Activated naive CD4-positive, alpha-beta T cell treated with anti-CD3 and anti-CD28 coated beads for 36 hours (primary cell): ENCODE results near the gene MAN1C1. TPM values are rescaled to one million over a fixed set of nuclear protein-coding genes. Genes with fewer than 3 reads are reported as not detected.

Experiments used
- CTCF ChIA-PET: fragments of 350-600 bp; sonication (Branson Sonifier 250); formaldehyde crosslinking; loops from one replicate; lab custom pipeline; 2021; ENCODE audit warnings: antibody characterized with exemption; lab: Charles Lee
- DNase-seq: peaks from one replicate; pipeline ENCODE4 v3.0.0-alpha.2; 2020
- H3K27ac Mint-ChIP-seq: one replicate; pipeline ENCODE4 v1.8.0; 2021; ENCODE audit warnings: mild to moderate bottlenecking, mixed read lengths
- H3K27me3 Mint-ChIP-seq: one replicate; pipeline ENCODE4 v1.8.0; 2021; ENCODE audit warnings: low read depth, mixed read lengths
- H3K36me3 Mint-ChIP-seq: one replicate; pipeline ENCODE4 v1.8.0; 2021; ENCODE audit warnings: low read depth, mixed read lengths
- H3K4me1 Mint-ChIP-seq: one replicate; pipeline ENCODE4 v1.8.0; 2021; ENCODE audit warnings: low read depth, mixed read lengths
- H3K4me3 Mint-ChIP-seq: one replicate; pipeline ENCODE4 v1.8.0; 2021; ENCODE audit warnings: mild to moderate bottlenecking, moderate library complexity, mixed read lengths
- H3K9me3 Mint-ChIP-seq: one replicate; pipeline ENCODE4 v1.8.0; 2021; ENCODE audit warnings: mixed read lengths
- intact Hi-C: fragments of 100-400 bp; cut with micrococcal nuclease; formaldehyde crosslinking; loops from one replicate; pipeline ENCODE4 v1.15.1; 2023
- total RNA-seq, 2 experiments: library from RNA; stranded (reverse); gene quantifications; one replicate each; pipeline ENCODE4 v1.2.3, GENCODE V29; 2021

Gene MAN1C1
- total RNA-seq, 2 experiments from 2014 or later = 4.9 to 6.3 TPM

DNA sequence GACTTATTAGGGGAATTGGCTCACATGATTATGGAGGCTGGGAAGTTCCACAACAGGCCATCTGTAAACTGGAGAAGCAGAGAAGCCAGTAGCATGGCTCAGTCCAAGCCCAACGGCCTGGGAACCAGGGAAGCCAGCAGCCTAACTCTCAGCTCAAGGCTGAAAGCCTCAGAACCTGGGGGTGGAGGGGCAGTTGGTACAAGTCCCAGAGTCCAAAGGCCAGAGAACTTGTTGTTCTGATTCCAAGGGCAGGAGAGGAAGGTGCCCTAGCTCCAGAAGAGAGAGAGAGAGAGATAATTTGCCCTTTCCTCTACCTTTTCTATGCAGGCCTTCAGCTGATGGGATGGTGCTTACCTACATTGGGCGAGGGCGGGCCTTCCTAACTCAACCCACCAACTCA, 55.3 kb downstream of the MAN1C1 start:
- intact Hi-C loops = no loop called here
- Mint-ChIP-seq H3K36me3 (no peaks in the 10 kb centered on the region), H3K4me1 (peaks cover 82% of the 10 kb centered on the region), H3K27me3 (no peaks in the 10 kb centered on the region), H3K9me3 (peaks cover 2% of the 10 kb centered on the region), H3K27ac (no peak overlapping the region), H3K4me3 (no peak overlapping the region)
- CTCF ChIA-PET = interaction anchor here (1.9 kb wide), 1 partner anchor 53 kb away, joined by 6 read pairs; no protein-coding TSS in a partner anchor
- DNase-seq = no peak

DNA sequence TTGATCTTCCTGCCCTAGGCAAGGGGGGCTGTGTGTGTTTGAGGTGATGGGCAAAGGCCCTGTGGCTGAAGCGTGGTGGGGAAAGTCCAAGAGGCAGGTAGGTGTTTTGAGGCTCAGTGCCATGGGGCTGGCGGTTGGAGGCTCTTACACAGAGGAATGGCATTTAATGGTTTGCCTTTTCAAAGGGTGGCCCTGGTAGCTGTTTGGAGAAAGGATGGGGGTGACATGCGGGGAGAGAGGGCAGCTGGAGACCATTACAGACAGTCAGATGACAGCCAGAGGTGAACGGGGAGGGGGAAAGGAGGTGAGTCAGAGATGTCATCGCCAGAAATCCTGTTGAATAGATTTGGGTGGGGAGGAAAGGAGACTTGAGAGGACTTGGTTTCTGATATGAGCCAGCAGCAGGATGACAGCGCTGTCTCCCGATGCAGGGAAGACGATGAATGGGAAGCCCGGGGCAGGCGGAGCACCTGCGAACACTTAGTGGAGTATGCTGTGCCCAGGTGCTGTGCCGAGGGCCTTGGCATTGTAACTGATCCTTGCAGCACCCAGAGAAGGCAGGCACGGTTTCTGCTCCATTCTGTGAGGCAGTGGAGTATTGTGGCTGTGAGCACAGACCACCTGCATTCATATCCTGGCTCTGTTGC, 56.3 kb downstream of the MAN1C1 start:
- peaks cover 2% of the 10 kb centered on the region for H3K9me3 Mint-ChIP-seq
- DNase-seq = peak; percentile 43
- H3K36me3 Mint-ChIP-seq = no peaks in the 10 kb centered on the region
- no peaks in the 10 kb centered on the region for H3K27me3 Mint-ChIP-seq
- H3K4me3 Mint-ChIP-seq = peak overlapping the region; percentile 2
- CTCF ChIA-PET = interaction anchor here (1.9 kb wide), 1 partner anchor 54 kb away, joined by 6 read pairs; no protein-coding TSS in a partner anchor
- peaks cover 83% of the 10 kb centered on the region for H3K4me1 Mint-ChIP-seq
- peak overlapping the region; percentile 48 for H3K27ac Mint-ChIP-seq
- intact Hi-C loops = no loop called here

DNA sequence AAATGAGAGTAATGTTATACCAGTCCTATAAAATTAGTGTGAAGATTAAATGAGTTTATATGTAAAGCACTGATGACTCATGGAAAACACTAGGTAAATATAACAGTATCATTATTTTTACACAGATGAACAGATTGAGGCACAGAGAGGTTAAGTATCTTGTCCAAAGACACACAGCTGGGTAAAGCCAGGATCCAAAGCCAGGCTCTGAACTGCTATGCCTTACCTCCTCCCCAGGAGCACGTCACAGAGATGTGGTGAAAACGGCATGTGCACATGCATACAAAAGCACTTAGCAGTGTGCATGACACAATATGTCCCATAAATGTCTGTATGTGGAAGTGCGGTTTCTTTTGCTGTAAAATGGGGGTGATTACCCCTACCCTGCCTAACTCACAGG, 56.9 kb downstream of the MAN1C1 start:
- intact Hi-C loops = no loop called here
- CTCF ChIA-PET = interaction anchor here (1.9 kb wide), 1 partner anchor 54 kb away, joined by 6 read pairs; no protein-coding TSS in a partner anchor
- H3K27ac Mint-ChIP-seq = peak overlapping the region; percentile 5
- peak; percentile 52 for DNase-seq
- H3K36me3 Mint-ChIP-seq = no peaks in the 10 kb centered on the region
- H3K4me1 Mint-ChIP-seq = peaks cover 83% of the 10 kb centered on the region
- peaks cover 2% of the 10 kb centered on the region for H3K9me3 Mint-ChIP-seq
- no peaks in the 10 kb centered on the region for H3K27me3 Mint-ChIP-seq
- H3K4me3 Mint-ChIP-seq = no peak overlapping the region

DNA sequence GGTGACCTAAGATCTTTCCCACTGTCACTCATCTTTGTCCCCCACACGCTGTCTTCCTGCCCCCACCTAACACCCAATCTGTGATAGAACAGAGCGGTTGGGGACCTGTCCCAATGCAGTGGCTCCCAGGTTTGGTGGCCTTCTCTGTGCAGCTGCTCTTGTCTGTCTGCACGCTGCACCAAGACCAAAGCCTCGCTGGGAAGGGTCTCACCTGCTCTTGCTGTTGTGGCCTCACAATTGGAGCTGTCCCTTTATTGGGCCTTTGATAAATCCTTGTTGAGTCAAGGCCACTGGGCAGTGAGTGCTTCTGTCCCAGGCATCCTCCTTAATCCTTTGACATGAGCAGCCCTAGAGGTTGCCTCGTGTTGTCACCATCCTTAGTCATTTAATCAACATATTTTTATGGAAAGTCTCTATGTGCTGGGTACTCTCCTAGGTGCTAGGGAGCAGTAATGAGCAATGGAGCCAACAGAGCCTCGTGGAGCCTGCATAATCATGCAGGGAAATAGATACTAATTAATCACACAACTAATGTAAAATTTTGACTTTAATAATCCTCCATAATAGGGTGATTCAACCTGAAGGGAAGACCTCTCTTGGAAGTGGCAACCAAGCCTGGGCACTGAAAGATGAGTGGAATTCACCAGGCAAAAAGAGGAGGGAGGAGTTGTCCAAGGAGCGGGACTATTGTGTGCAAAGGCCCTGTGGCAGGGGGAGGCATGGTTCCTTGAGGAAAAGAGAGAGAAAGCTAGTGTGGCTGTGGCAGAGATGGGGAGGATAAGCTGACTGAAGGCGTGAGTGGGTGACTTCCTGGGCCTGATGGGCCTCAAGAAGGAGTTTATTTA, 57.6 kb downstream of the MAN1C1 start:
- CTCF ChIA-PET = interaction anchor here (0.6 to 1.5 kb wide), 3 partner anchors 55 to 127 kb away, joined by 3 to 8 read pairs (median 3); no protein-coding TSS in a partner anchor
- Mint-ChIP-seq H3K27ac (peak overlapping the region; percentile 46), H3K9me3 (peaks cover 2% of the 10 kb centered on the region), H3K27me3 (no peaks in the 10 kb centered on the region), H3K4me3 (no peak overlapping the region), H3K4me1 (peaks cover 84% of the 10 kb centered on the region), H3K36me3 (no peaks in the 10 kb centered on the region)
- DNase-seq = peak; percentile 35
- intact Hi-C loops = no loop called here

DNA sequence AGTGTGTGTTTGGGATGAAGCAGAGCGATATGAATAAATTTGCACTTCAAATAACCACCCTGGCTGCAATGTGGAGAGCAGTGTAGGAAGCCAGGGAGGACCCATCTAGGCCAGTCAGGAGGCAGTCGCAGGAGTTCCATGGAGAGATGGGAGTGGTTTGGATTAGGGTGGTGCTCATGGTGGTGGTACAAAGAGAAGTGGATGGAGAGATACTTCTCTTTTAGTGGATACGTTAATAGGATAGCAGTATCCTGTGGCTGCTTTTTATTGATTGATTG, 58.2 kb downstream of the MAN1C1 start:
- Mint-ChIP-seq H3K4me3 (no peak overlapping the region), H3K4me1 (peaks cover 84% of the 10 kb centered on the region), H3K27me3 (no peaks in the 10 kb centered on the region), H3K36me3 (no peaks in the 10 kb centered on the region), H3K9me3 (peaks cover 2% of the 10 kb centered on the region), H3K27ac (peak overlapping the region; percentile 28)
- no peak for DNase-seq
- intact Hi-C loops = loop anchor here (5.0 kb wide), 1 partner anchor 112 kb away; no protein-coding TSS in a partner anchor
- CTCF ChIA-PET = interaction anchor here (0.6 to 1.5 kb wide), 4 partner anchors 23 to 127 kb away, joined by 3 to 8 read pairs (median 3); no protein-coding TSS in a partner anchor

DNA sequence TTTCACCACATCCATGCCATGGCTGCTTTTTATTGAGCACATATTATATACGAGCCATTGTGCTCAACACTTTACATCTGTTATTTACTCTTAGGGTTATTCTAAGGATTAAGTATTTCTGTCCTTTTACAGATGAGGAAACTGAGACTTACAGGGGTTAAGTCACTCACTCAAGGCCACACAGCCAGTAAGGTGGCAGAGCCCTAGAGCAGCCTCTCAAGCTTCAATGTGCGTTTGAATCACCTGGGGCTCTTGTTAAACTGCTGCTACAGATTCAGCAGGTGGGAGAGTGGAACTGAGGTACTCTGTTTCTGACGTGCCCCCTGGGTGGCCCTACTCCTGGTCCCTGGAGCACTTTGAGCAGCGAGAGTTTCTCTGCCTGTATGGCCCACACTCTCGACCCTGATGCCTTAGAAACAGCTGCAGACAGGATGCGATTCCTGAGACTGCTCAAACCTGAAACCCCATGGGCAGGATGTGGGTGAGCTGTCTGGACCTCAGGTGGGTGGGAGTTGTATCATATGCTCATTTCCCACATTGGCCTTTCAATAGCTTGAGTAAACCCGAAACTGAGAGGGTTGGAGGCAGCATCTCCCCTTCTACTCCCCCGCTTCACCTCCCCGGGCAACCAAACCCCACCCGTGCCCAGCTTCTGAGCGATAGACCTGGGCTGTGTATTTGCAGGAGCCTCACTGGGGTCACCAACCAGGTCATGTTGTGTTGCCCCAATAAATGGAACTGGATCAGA, 59.3 kb downstream of the MAN1C1 start:
- intact Hi-C loops = loop anchor here (1.0 to 5.0 kb wide), 8 partner anchors 9 to 121 kb away; no protein-coding TSS in a partner anchor
- Mint-ChIP-seq H3K27ac (peak overlapping the region; percentile 79), H3K4me3 (peak overlapping the region; percentile 68), H3K27me3 (no peaks in the 10 kb centered on the region), H3K4me1 (peaks cover 85% of the 10 kb centered on the region), H3K36me3 (no peaks in the 10 kb centered on the region), H3K9me3 (peaks cover 2% of the 10 kb centered on the region)
- CTCF ChIA-PET = interaction anchor here (0.8 to 2.3 kb wide), 11 partner anchors 9 to 122 kb away, joined by 3 to 18 read pairs (median 6); no protein-coding TSS in a partner anchor
- peak; percentile 97 for DNase-seq

DNA sequence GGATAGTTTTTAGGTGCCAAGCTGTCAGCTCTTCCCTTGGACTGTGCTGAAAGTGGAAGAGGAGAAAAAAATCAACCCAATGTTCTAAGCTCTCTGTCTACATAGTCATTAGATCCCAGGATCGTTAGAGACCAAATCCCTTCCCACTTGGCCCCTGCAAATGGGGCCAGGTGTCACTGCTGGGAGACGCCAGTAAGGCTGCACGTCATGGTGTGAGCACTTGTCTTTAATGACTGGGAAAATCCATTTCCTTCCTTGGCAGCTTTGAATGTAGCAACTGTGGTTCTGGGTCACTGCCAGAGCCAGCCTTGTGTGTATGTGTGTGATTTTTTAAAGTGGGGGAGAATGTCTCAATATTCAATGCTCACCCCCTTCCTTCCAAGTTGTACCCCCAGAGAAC, 59.9 kb downstream of the MAN1C1 start:
- intact Hi-C loops = loop anchor here (1.0 to 5.0 kb wide), 8 partner anchors 9 to 120 kb away; no protein-coding TSS in a partner anchor
- peak; percentile 66 for DNase-seq
- CTCF ChIA-PET = interaction anchor here (0.8 to 2.3 kb wide), 10 partner anchors 10 to 122 kb away, joined by 3 to 18 read pairs (median 6); no protein-coding TSS in a partner anchor
- peak overlapping the region; percentile 68 for H3K4me3 Mint-ChIP-seq
- H3K27me3 Mint-ChIP-seq = no peaks in the 10 kb centered on the region
- H3K4me1 Mint-ChIP-seq = peaks cover 83% of the 10 kb centered on the region
- peak overlapping the region; percentile 79 for H3K27ac Mint-ChIP-seq
- peaks cover 2% of the 10 kb centered on the region for H3K9me3 Mint-ChIP-seq
- no peaks in the 10 kb centered on the region for H3K36me3 Mint-ChIP-seq

DNA sequence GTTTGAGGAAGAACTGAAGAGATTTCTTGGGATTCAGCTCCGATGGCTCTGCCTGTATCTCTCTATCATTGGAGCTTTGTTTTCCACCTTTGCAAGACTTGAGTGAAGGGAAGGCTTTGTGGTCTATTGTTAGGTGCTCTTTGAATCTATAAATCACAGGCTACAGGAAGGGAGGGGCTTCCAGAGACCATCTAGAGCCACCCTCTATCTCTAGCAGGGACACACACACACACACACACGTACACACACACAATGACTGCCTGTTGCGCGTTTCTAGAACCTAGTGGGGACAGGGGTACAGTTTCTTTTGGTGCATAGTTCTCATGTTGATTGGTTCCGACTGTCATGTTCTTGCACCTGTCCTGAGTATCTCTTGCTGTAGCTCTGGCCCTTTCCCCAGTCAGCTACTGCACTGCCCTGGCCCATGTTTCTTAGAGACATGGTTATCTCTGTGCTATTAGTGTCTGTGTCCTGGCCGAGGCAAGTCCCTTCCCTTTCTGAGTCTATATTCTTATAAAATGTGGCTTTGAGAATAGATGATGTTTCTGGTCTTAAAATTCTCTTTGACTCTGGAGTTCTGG, 60.7 kb downstream of the MAN1C1 start:
- peak overlapping the region; percentile 68 for H3K4me3 Mint-ChIP-seq
- DNase-seq = peak; percentile 43
- intact Hi-C loops = loop anchor here (2.0 to 5.0 kb wide), 2 partner anchors 115 to 120 kb away; no protein-coding TSS in a partner anchor
- H3K27me3 Mint-ChIP-seq = no peaks in the 10 kb centered on the region
- CTCF ChIA-PET = interaction anchor here (1.3 to 2.3 kb wide), 6 partner anchors 15 to 121 kb away, joined by 3 to 18 read pairs (median 9); no protein-coding TSS in a partner anchor
- no peak overlapping the region for H3K27ac Mint-ChIP-seq
- peaks cover 81% of the 10 kb centered on the region for H3K4me1 Mint-ChIP-seq
- H3K36me3 Mint-ChIP-seq = no peaks in the 10 kb centered on the region
- H3K9me3 Mint-ChIP-seq = peaks cover 2% of the 10 kb centered on the region

DNA sequence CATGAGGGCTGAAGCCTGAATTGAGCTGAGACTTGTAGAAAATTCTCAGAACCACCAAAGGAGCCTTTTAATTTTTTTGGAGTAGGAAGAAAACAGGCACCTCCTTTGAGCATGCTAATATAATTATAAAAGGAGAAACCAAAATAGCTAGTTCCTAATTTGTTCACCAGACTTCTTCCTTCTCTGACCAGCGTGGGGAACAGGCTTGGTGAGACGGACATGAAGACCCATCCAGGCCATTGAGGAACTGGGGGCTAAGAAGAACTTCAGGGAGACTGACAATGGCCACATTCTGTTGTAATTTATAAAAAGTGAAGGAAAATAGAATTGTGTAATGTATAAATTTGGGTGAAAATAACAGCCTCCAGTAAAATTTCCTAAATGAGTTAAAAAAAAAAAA, 62.6 kb downstream of the MAN1C1 start:
- CTCF ChIA-PET = interaction anchor here (0.5 to 1.9 kb wide), 5 partner anchors 13 to 215 kb away, joined by 3 to 5 read pairs (median 5); no protein-coding TSS in a partner anchor
- Mint-ChIP-seq H3K36me3 (no peaks in the 10 kb centered on the region), H3K27me3 (no peaks in the 10 kb centered on the region), H3K4me3 (peak overlapping the region; percentile 73), H3K9me3 (no peaks in the 10 kb centered on the region), H3K27ac (no peak overlapping the region), H3K4me1 (peaks cover 71% of the 10 kb centered on the region)
- intact Hi-C loops = loop anchor here (5.0 kb wide), 1 partner anchor 117 kb away; no protein-coding TSS in a partner anchor
- no peak for DNase-seq

DNA sequence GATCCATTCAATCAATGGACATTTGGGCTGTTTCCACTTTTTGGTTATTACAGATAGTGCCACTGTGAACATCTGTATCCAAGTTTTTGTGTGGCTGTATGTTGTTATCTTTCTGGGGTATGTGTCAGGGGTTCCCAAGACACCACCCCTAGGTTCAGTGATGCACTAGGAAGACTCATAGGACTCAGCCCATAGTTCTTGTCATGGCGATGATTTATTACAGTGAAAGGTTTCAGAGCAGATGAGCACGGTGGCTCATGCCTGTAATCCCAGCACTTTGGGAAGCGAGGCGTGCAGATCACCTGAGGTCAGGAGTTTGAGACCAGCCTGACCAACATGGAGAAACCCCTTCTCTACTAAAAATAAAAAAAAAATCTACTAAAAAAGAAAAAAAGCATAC, 64.1 kb downstream of the MAN1C1 start:
- Mint-ChIP-seq H3K27ac (no peak overlapping the region), H3K4me1 (peaks cover 65% of the 10 kb centered on the region), H3K9me3 (no peaks in the 10 kb centered on the region), H3K27me3 (no peaks in the 10 kb centered on the region), H3K4me3 (no peak overlapping the region), H3K36me3 (no peaks in the 10 kb centered on the region)
- intact Hi-C loops = no loop called here
- CTCF ChIA-PET = no interaction called here
- DNase-seq = no peak

DNA sequence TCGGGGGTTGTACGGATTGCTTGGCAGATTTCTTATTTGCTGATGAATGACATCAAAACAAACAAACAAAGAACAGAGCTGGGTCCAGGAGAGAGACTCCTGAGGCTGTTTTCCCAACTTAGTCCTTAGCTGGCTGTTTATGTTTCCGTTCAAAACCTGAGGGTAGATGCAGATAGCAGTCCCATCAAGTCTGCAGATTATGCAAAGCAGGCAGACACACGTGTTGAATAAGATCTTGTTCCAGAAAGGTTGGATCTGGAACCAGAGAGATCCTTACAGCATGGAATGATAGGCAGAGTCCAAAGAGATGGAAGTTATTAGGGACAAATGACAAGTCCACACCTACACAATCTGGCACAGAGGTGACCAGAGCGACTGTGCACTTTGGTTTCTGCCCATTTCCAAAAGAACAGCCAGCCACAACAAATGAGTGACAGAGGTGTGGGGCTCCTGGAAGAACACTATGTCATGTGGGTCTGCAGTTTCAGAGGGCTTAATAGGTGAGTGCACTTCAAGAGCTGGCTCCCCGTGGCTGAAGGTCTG, 65.5 kb downstream of the MAN1C1 start:
- no peaks in the 10 kb centered on the region for H3K27me3 Mint-ChIP-seq
- no peaks in the 10 kb centered on the region for H3K36me3 Mint-ChIP-seq
- intact Hi-C loops = no loop called here
- CTCF ChIA-PET = no interaction called here
- H3K9me3 Mint-ChIP-seq = no peaks in the 10 kb centered on the region
- peaks cover 51% of the 10 kb centered on the region for H3K4me1 Mint-ChIP-seq
- no peak overlapping the region for H3K27ac Mint-ChIP-seq
- no peak for DNase-seq
- H3K4me3 Mint-ChIP-seq = no peak overlapping the region
